Fibroblast of skin of right quadriceps (primary cell): ENCODE data around the gene DGLUCY.
"Not testable (repeated sequence)": the region's sequence is repeated elsewhere in the genome, so short reads cannot be mapped to it uniquely, and the experiment has no call there.

Experiments
- DNase-seq: peaks from one replicate; pipeline ENCODE4 v3.0.0-alpha.2; 2013

The DGLUCY gene

GRCh38 chr14:91113829-91114078, at the start of gene DGLUCY:
Gene DGLUCY (plus strand): TSS chr14:91114073. CDS start chr14:91160295, 46,222 bp downstream.
- peak; percentile 72 for DNase-seq

GRCh38 chr14:91065266-91065665, 48.6 kb upstream of the DGLUCY start:
- no peak for DNase-seq

GRCh38 chr14:91067186-91067585, 46.7 kb upstream of the DGLUCY start:
- DNase-seq: no peak

- DNase-seq: no peak
Observed at GRCh38 chr14:91068642-91069041, 45.2 kb upstream of the DGLUCY start.

GRCh38 chr14:91070572-91070971, 43.3 kb upstream of the DGLUCY start:
- no peak for DNase-seq

- no peak for DNase-seq
Observed at GRCh38 chr14:91075553-91075952, 38.3 kb upstream of the DGLUCY start.

GRCh38 chr14:91078095-91078737, 35.7 kb upstream of the DGLUCY start:
- DNase-seq: no peak

GRCh38 chr14:91080071-91080470, 33.8 kb upstream of the DGLUCY start:
- no peak for DNase-seq

- no peak for DNase-seq
Observed at GRCh38 chr14:91082282-91082681, 31.6 kb upstream of the DGLUCY start.

GRCh38 chr14:91084516-91084915, 29.4 kb upstream of the DGLUCY start:
- DNase-seq: no peak

- DNase-seq: not testable (repeated sequence)
Observed at GRCh38 chr14:91087470-91087869, 26.4 kb upstream of the DGLUCY start.

- DNase-seq: no peak
Observed at GRCh38 chr14:91088585-91089235, 25.2 kb upstream of the DGLUCY start.

GRCh38 chr14:91089958-91090535, 23.8 kb upstream of the DGLUCY start:
- no peak for DNase-seq

GRCh38 chr14:91090743-91091142, 23.1 kb upstream of the DGLUCY start:
- no peak for DNase-seq

GRCh38 chr14:91092073-91092472, 21.8 kb upstream of the DGLUCY start:
- DNase-seq: no peak

- DNase-seq: not testable (repeated sequence)
Observed at GRCh38 chr14:91093743-91094472, 20.0 kb upstream of the DGLUCY start.

GRCh38 chr14:91094772-91095171, 19.1 kb upstream of the DGLUCY start:
- DNase-seq: no peak

GRCh38 chr14:91095178-91095577, 18.7 kb upstream of the DGLUCY start:
- no peak for DNase-seq

GRCh38 chr14:91097657-91098056, 16.2 kb upstream of the DGLUCY start:
- not testable (repeated sequence) for DNase-seq

GRCh38 chr14:91098591-91098990, 15.3 kb upstream of the DGLUCY start:
- DNase-seq: no peak

GRCh38 chr14:91100102-91100501, 13.8 kb upstream of the DGLUCY start:
- no peak for DNase-seq

- DNase-seq: no peak
Observed at GRCh38 chr14:91103116-91103515, 10.8 kb upstream of the DGLUCY start.

- no peak for DNase-seq
Observed at GRCh38 chr14:91108941-91109611, 4.8 kb upstream of the DGLUCY start.
